ENCODE measurements around the gene CDH5. TPM values are rescaled to one million over a fixed set of nuclear protein-coding genes. Genes with fewer than 3 reads are reported as not detected.
"Not testable (repeated sequence)": the region's sequence is repeated elsewhere in the genome, so short reads cannot be mapped to it uniquely, and the experiment has no call there.

The CDH5 gene
- total RNA-seq, 1 donor from 2014 or later, result not detected

- H3K27ac Mint-ChIP-seq, result not testable (repeated sequence)
Measured at GRCh38 chr16:66453230-66453629, 86.7 kb downstream of the CDH5 start.

More at GRCh38 chr16:66453230-66453629, 86.7 kb downstream of the CDH5 start:
- H3K36me3 Mint-ChIP-seq (ENCODE audit: low read depth); H3K9me3 Mint-ChIP-seq; H3K4me3 Mint-ChIP-seq (ENCODE audit: low read depth); intact Hi-C loops (cut with micrococcal nuclease); DNase-seq (ENCODE audit: low spot score); H3K4me1 Mint-ChIP-seq (ENCODE audit: low read depth); H3K27me3 Mint-ChIP-seq (ENCODE audit: low read depth): not testable (repeated sequence)

Other genes with a start within 250 kb of the CDH5 start
- gene BEAN1, start 60.6 kb downstream of the CDH5 start, total RNA-seq, result not detected in 2 replicates
- gene TK2, start 183.4 kb downstream of the CDH5 start, total RNA-seq, result 5.9 and 7.3 TPM in 2 replicates
- 102 and 110 TPM in 2 replicates for gene CKLF, start 185.9 kb downstream of the CDH5 start, total RNA-seq
- 9.1 and 10.7 TPM in 2 replicates for gene CMTM1, start 199.7 kb downstream of the CDH5 start, total RNA-seq
- gene CMTM2, start 212.8 kb downstream of the CDH5 start, total RNA-seq, result 0.30 and 0.53 TPM in 2 replicates
- 90.6 and 96.4 TPM in 2 replicates for gene CMTM3, start 238.0 kb downstream of the CDH5 start, total RNA-seq